Measurements from ENCODE around the gene CDCA7L. TPM values are rescaled to one million over a fixed set of nuclear protein-coding genes. Genes with fewer than 3 reads are reported as not detected.

The CDCA7L gene
- total and polyA plus RNA-seq, 2 of the 4 experiments (the other 2 are of a cell fraction) = 20.4 to 35.0 TPM

DNA sequence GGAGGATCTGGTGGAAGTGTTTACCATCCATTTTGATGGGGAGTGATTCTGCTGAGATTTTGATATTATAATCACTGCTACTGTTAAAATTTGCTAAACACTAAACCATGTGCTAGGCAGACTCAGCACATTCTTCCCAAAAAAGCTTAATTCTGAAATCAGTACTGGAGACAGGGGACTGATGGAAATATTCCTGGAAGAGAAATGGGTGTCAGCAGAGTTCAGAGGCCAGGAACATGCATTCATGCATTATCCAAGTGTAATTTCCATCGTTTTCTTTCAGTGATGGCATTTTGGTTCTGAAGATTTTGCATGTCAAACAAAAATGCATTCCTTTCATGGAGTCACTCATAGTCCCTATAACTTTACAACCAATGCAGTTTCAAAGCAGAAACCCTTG lies 79.0 kb downstream of the CDCA7L start:
- BruUV-seq (replicated peaks) = no TSS peak
- CTCF ChIA-PET = no interaction called here
- no peak overlapping the region for H2BK5ac ChIP-seq (ENCODE audit: low read depth, low read length, poor library complexity, severe bottlenecking)
- intact Hi-C loops (cut with micrococcal nuclease) = no loop called here
- H3K4me1 ChIP-seq (ENCODE audit: control insufficient read depth, insufficient read depth, low read length) = no peaks in the 10 kb centered on the region
- no peaks in the 10 kb centered on the region for H4K20me1 ChIP-seq (ENCODE audit: insufficient read depth, low read length)
- no peaks in the 10 kb centered on the region for H3K27me3 ChIP-seq (ENCODE audit: control insufficient read depth, insufficient read depth, low read length)
- in situ Hi-C loops (cut with MboI; ENCODE audit: low sequenced_read_pairs) = no loop called here
- no CpG with 5 or more reads among the region's 1 CpG for WGBS, 2 experiments (ENCODE audit: extremely low coverage in 2 of 2, insufficient read length in 1 of 2)
- dilution Hi-C loops (cut with HindIII; ENCODE audit: low sequenced_read_pairs, unreplicated experiment) = no loop called here
- H3K9me3 ChIP-seq (ENCODE audit: control insufficient read depth, insufficient read depth, low read length) = no peaks in the 10 kb centered on the region
- no peaks in the 10 kb centered on the region for H3K79me1 ChIP-seq (ENCODE audit: low read depth in 1 of 2, low read length in 2 of 2)
- no peak overlapping the region for H4K5ac ChIP-seq (ENCODE audit: low read depth, low read length)
- H3K56ac ChIP-seq (ENCODE audit: extremely low read depth, insufficient read depth, low read length) = no peak overlapping the region
- H3K36me3 ChIP-seq (ENCODE audit: control insufficient read depth, insufficient read depth, low read length) = no peaks in the 10 kb centered on the region
- H3K4me3 ChIP-seq (ENCODE audit: insufficient read depth, low read depth, low read length) = no peak overlapping the region
- no peak overlapping the region for H3K14ac ChIP-seq (replicated peaks; ENCODE audit: low read depth, low read length)
- H3K27ac ChIP-seq (ENCODE audit: insufficient read depth, low read length) = no peak overlapping the region
- H3K18ac ChIP-seq (ENCODE audit: low read depth, low read length) = no peak overlapping the region
- H2BK120ac ChIP-seq (ENCODE audit: low read depth, low read length) = no peak overlapping the region
- no peak for ATAC-seq (ENCODE audit: low read depth)
- POLR2A ChIA-PET (ENCODE audit: unreplicated experiment) = no interaction called here
- no peak overlapping the region for H3K4me2 ChIP-seq (ENCODE audit: low read depth, low read length)
- no peak overlapping the region for H2BK15ac ChIP-seq (ENCODE audit: low read depth, low read length)
- no peak overlapping the region for H3K9ac ChIP-seq (ENCODE audit: low read depth, low read length)
- H2AK5ac ChIP-seq (ENCODE audit: low read depth, low read length) = no peak overlapping the region
- TF ChIP-seq RCOR1 (IDR thresholded peaks at IDR 0.05; ENCODE audit: insufficient replicate concordance, low read length) (no peak), MAZ (IDR thresholded peaks at IDR 0.05; ENCODE audit: borderline replicate concordance, low read depth, low read length) (no peak), RAD21 (IDR thresholded peaks at IDR 0.05; ENCODE audit: low read length) (no peak), CHD1 (IDR thresholded peaks at IDR 0.05; ENCODE audit: low read depth, low read length) (no peak), MXI1 (IDR thresholded peaks at IDR 0.05; ENCODE audit: borderline replicate concordance, low read depth, low read length) (no peak), CEBPB (IDR thresholded peaks at IDR 0.05; ENCODE audit: low read depth, low read length) (no peak), FOS (IDR thresholded peaks at IDR 0.05; ENCODE audit: low read depth, low read length) (no peak), BHLHE40 (IDR thresholded peaks at IDR 0.05; ENCODE audit: low read depth, low read length) (no peak), NFE2L2 (IDR thresholded peaks at IDR 0.05; ENCODE audit: low read depth, low read length) (no peak), RFX5 (IDR thresholded peaks at IDR 0.05; ENCODE audit: low read depth, low read length) (no peak), POLR2A (IDR thresholded peaks at IDR 0.05; ENCODE audit: low read depth, low read length) (no peak), MAFK (IDR thresholded peaks at IDR 0.05; ENCODE audit: low read depth, low read length) (no peak), SMC3 (IDR thresholded peaks at IDR 0.05; ENCODE audit: low read depth, low read length) (no peak)
- TF ChIP-seq, protein P1, sequence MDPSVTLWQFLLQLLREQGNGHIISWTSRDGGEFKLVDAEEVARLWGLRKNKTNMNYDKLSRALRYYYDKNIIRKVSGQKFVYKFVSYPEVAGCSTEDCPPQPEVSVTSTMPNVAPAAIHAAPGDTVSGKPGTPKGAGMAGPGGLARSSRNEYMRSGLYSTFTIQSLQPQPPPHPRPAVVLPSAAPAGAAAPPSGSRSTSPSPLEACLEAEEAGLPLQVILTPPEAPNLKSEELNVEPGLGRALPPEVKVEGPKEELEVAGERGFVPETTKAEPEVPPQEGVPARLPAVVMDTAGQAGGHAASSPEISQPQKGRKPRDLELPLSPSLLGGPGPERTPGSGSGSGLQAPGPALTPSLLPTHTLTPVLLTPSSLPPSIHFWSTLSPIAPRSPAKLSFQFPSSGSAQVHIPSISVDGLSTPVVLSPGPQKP (IDR thresholded peaks at IDR 0.05; ENCODE audit: borderline replicate concordance, low read depth, low read length) = no peak
- TF ChIP-seq, protein P2, sequence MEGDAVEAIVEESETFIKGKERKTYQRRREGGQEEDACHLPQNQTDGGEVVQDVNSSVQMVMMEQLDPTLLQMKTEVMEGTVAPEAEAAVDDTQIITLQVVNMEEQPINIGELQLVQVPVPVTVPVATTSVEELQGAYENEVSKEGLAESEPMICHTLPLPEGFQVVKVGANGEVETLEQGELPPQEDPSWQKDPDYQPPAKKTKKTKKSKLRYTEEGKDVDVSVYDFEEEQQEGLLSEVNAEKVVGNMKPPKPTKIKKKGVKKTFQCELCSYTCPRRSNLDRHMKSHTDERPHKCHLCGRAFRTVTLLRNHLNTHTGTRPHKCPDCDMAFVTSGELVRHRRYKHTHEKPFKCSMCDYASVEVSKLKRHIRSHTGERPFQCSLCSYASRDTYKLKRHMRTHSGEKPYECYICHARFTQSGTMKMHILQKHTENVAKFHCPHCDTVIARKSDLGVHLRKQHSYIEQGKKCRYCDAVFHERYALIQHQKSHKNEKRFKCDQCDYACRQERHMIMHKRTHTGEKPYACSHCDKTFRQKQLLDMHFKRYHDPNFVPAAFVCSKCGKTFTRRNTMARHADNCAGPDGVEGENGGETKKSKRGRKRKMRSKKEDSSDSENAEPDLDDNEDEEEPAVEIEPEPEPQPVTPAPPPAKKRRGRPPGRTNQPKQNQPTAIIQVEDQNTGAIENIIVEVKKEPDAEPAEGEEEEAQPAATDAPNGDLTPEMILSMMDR (conservative IDR thresholded peaks at IDR 0.05; ENCODE audit: low read depth, low read length) = no peak
- TF ChIP-seq, protein P3, sequence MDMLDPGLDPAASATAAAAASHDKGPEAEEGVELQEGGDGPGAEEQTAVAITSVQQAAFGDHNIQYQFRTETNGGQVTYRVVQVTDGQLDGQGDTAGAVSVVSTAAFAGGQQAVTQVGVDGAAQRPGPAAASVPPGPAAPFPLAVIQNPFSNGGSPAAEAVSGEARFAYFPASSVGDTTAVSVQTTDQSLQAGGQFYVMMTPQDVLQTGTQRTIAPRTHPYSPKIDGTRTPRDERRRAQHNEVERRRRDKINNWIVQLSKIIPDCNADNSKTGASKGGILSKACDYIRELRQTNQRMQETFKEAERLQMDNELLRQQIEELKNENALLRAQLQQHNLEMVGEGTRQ (IDR thresholded peaks at IDR 0.05; ENCODE audit: low read depth, low read length) = no peak
- no peak overlapping the region for H2BK20ac ChIP-seq (ENCODE audit: low read depth, low read length)
- no peaks in the 10 kb centered on the region for H3K9me1 ChIP-seq (ENCODE audit: insufficient read depth, low read length)
- no peak overlapping the region for H3K23ac ChIP-seq (ENCODE audit: low read depth, low read length)
- no peak overlapping the region for H2AK9ac ChIP-seq (replicated peaks; ENCODE audit: low read depth, low read length, poor library complexity)
- DNase-seq = no peak
- no peak overlapping the region for H4K91ac ChIP-seq (ENCODE audit: insufficient read depth, low read depth, low read length)
- no peak overlapping the region for H3K4ac ChIP-seq (ENCODE audit: low read depth, low read length)
- H4K8ac ChIP-seq (ENCODE audit: low read depth in 2 of 2, low read length in 2 of 2) = no peak overlapping the region
- no peak overlapping the region for H2AFZ ChIP-seq (replicated peaks; ENCODE audit: low read length, poor library complexity)
